ENCODE measurements around the gene ADCY1.

GRCh38 chr7:45584261-45585210 is 10.4 kb downstream of the ADCY1 start:
- TF ChIP-seq POLR2A (IDR thresholded peaks at IDR 0.05), result no peak
- TF ChIP-seq, protein P1, sequence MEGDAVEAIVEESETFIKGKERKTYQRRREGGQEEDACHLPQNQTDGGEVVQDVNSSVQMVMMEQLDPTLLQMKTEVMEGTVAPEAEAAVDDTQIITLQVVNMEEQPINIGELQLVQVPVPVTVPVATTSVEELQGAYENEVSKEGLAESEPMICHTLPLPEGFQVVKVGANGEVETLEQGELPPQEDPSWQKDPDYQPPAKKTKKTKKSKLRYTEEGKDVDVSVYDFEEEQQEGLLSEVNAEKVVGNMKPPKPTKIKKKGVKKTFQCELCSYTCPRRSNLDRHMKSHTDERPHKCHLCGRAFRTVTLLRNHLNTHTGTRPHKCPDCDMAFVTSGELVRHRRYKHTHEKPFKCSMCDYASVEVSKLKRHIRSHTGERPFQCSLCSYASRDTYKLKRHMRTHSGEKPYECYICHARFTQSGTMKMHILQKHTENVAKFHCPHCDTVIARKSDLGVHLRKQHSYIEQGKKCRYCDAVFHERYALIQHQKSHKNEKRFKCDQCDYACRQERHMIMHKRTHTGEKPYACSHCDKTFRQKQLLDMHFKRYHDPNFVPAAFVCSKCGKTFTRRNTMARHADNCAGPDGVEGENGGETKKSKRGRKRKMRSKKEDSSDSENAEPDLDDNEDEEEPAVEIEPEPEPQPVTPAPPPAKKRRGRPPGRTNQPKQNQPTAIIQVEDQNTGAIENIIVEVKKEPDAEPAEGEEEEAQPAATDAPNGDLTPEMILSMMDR (IDR thresholded peaks at IDR 0.05), result no peak
